H9 (cell line): ENCODE results near the gene NUP133. TPM values are rescaled to one million over a fixed set of nuclear protein-coding genes. Genes with fewer than 3 reads are reported as not detected.

ENCODE experiments used
- DNase-seq: peaks from one replicate; pipeline ENCODE4 v3.0.0-alpha.2; 2017
- H2AFZ ChIP-seq: one replicate; pipeline ENCODE4 v1.6.1; 2013; ENCODE audit warnings: mild to moderate bottlenecking, low read length, control low read depth, moderate library complexity
- H2AK5ac ChIP-seq: 2 replicates; pipeline ENCODE4 v1.6.1; 2013; ENCODE audit warnings: low read length, control low read depth, mixed read lengths; ENCODE audit not compliant: insufficient read length
- H2BK120ac ChIP-seq: one replicate; pipeline ENCODE4 v1.6.1; 2013; ENCODE audit warnings: low read depth, mild to moderate bottlenecking, low read length, control low read depth, inconsistent platforms; ENCODE audit not compliant: poor library complexity, severe bottlenecking
- H2BK12ac ChIP-seq: 2 replicates; pipeline ENCODE4 v1.6.1; 2013; ENCODE audit warnings: low read length, control low read depth, mixed read lengths, low read depth; ENCODE audit not compliant: insufficient read length
- H2BK15ac ChIP-seq: 2 replicates; pipeline ENCODE4 v1.6.1; 2013; ENCODE audit warnings: low read depth, low read length, control low read depth
- H2BK20ac ChIP-seq: one replicate; pipeline ENCODE4 v1.6.1; 2013; ENCODE audit warnings: low read depth, mild to moderate bottlenecking, low read length, control low read depth, inconsistent platforms; ENCODE audit not compliant: poor library complexity, severe bottlenecking
- H2BK5ac ChIP-seq: 2 replicates; pipeline ENCODE4 v1.6.1; 2013; ENCODE audit warnings: low read length, control low read depth, mixed read lengths; ENCODE audit not compliant: insufficient read length
- H3K14ac ChIP-seq: 2 replicates; pipeline ENCODE4 v1.6.1; 2013; ENCODE audit warnings: low read length, control low read depth; ENCODE audit not compliant: insufficient read depth
- H3K18ac ChIP-seq: 2 replicates; pipeline ENCODE4 v1.6.1; 2013; ENCODE audit warnings: low read depth, mild to moderate bottlenecking, mixed read lengths, low read length, control low read depth; ENCODE audit not compliant: insufficient read length
- H3K23ac ChIP-seq: 2 replicates; pipeline ENCODE4 v1.6.1; 2013; ENCODE audit warnings: low read length, control low read depth, mixed read lengths, low read depth; ENCODE audit not compliant: insufficient read length
- H3K23me2 ChIP-seq: 2 replicates; pipeline ENCODE4 v1.6.1; 2013; ENCODE audit warnings: low read depth, mild to moderate bottlenecking, mixed read lengths, low read length, control low read depth; ENCODE audit not compliant: insufficient read length, poor library complexity, severe bottlenecking
- H3K27ac ChIP-seq: 2 replicates; pipeline ENCODE4 v1.5.1; 2013; ENCODE audit warnings: low read length, control low read depth, mixed read lengths, low read depth; ENCODE audit not compliant: insufficient read length
- H3K27me3 ChIP-seq: 2 replicates; pipeline ENCODE4 v1.6.1; 2013; ENCODE audit warnings: low read length, control low read depth, inconsistent platforms; ENCODE audit not compliant: insufficient read depth
- H3K4ac ChIP-seq: 2 replicates; pipeline ENCODE4 v1.6.1; 2013; ENCODE audit warnings: low read depth, mild to moderate bottlenecking, control low read depth, inconsistent platforms, low read length, moderate library complexity
- H3K4me1 ChIP-seq: 2 replicates; pipeline ENCODE4 v1.6.1; 2013; ENCODE audit warnings: low read length, control low read depth, inconsistent platforms; ENCODE audit not compliant: insufficient read depth
- H3K4me2 ChIP-seq: 2 replicates; pipeline ENCODE4 v1.6.1; 2013; ENCODE audit warnings: low read length, control low read depth, mixed read lengths; ENCODE audit not compliant: insufficient read length, insufficient read depth
- H3K56ac ChIP-seq: 2 replicates; pipeline ENCODE4 v1.6.1; 2013; ENCODE audit warnings: low read depth, mild to moderate bottlenecking, mixed read lengths, low read length, control low read depth; ENCODE audit not compliant: insufficient read length
- H3K79me1 ChIP-seq: 2 replicates; pipeline ENCODE4 v1.6.1; 2013; ENCODE audit warnings: low read depth, mild to moderate bottlenecking, moderate library complexity, low read length, control low read depth, inconsistent platforms; ENCODE audit not compliant: insufficient read depth, poor library complexity, severe bottlenecking
- H3K79me2 ChIP-seq: 2 replicates; pipeline ENCODE4 v1.6.1; 2013; ENCODE audit warnings: low read length, control low read depth, inconsistent platforms; ENCODE audit not compliant: insufficient read depth
- H3K9ac ChIP-seq: 2 replicates; pipeline ENCODE4 v1.6.1; 2013; ENCODE audit warnings: low read length, control low read depth, mixed read lengths; ENCODE audit not compliant: insufficient read length; ENCODE audit errors: extremely low read depth
- H3K9me3 ChIP-seq: one replicate; pipeline ENCODE4 v1.6.1; 2013; ENCODE audit warnings: low read depth, low read length, inconsistent platforms; ENCODE audit not compliant: control insufficient read depth
- H3T11ph ChIP-seq: one replicate; pipeline ENCODE4 v1.6.1; 2013; ENCODE audit warnings: mild to moderate bottlenecking, low read length, control low read depth, inconsistent platforms
- H4K20me1 ChIP-seq: one replicate; pipeline ENCODE4 v1.6.1; 2013; ENCODE audit not compliant: control insufficient read depth, insufficient read length, insufficient read depth
- H4K5ac ChIP-seq: 2 replicates; pipeline ENCODE4 v1.6.1; 2013; ENCODE audit warnings: low read depth, mild to moderate bottlenecking, mixed read lengths, low read length, control low read depth; ENCODE audit not compliant: insufficient read length
- H4K8ac ChIP-seq: replicated peaks from 2 replicates; pipeline ENCODE4 v1.6.1; 2013; ENCODE audit warnings: low read length, control low read depth, mixed read lengths, low read depth; ENCODE audit not compliant: insufficient read length
- H4K91ac ChIP-seq: 2 replicates; pipeline ENCODE4 v1.6.1; 2013; ENCODE audit warnings: low read depth, mild to moderate bottlenecking, moderate library complexity, mixed read lengths, low read length, control low read depth; ENCODE audit not compliant: insufficient read length
- H3K27ac Mint-ChIP-seq, 3 experiments: 2 replicates in 2 of 3; 3 replicates in 1 of 3; pipeline ENCODE4 v1.8.0; 2020 to 2021; ENCODE audit warnings: mixed read lengths in 3 of 3, mild to moderate bottlenecking in 1 of 3, moderate library complexity in 1 of 3
- H3K27me3 Mint-ChIP-seq: 2 replicates; pipeline ENCODE4 v1.8.0; 2021; ENCODE audit warnings: low read depth, mild to moderate bottlenecking, moderate library complexity, mixed read lengths
- H3K36me3 Mint-ChIP-seq, 3 experiments: 2 replicates in 2 of 3; 3 replicates in 1 of 3; pipeline ENCODE4 v1.8.0; 2020 to 2021; ENCODE audit warnings: low read depth in 3 of 3, mixed read lengths in 3 of 3; ENCODE audit not compliant: insufficient read depth in 1 of 3
- H3K4me1 Mint-ChIP-seq, 2 experiments: 2 replicates each; pipeline ENCODE4 v1.8.0; 2020; ENCODE audit warnings: mixed read lengths in 2 of 2
- H3K4me3 Mint-ChIP-seq, 2 experiments: 2 replicates in 1 of 2; 3 replicates in 1 of 2; pipeline ENCODE4 v1.8.0; 2020 to 2021; ENCODE audit warnings: mild to moderate bottlenecking in 2 of 2, mixed read lengths in 2 of 2, moderate library complexity in 1 of 2
- H3K9me3 Mint-ChIP-seq, 2 experiments: 2 replicates in 1 of 2; 3 replicates in 1 of 2; pipeline ENCODE4 v1.8.0; 2020; ENCODE audit warnings: mild to moderate bottlenecking in 2 of 2, mixed read lengths in 2 of 2, moderate library complexity in 1 of 2
- WGBS: extraction: QIAGEN DNeasy Blood & Tissue Kit; methylation state at CpG from one replicate; pipeline ENCODE4 v1.1.7; 2013; ENCODE audit warnings: missing lambda C conversion rate, low lambda C conversion rate, mixed read lengths; ENCODE audit not compliant: insufficient read length; ENCODE audit errors: extremely low coverage; 5-methylcytosine and 5-hydroxymethylcytosine counted together
- total RNA-seq: library from RNA; stranded (reverse); gene quantifications from 2 replicates; pipeline ENCODE4 v1.2.1, GENCODE V29; 2021
- TF ChIP-seq, protein P1 (sequence below): fragments of 200-600 bp; sonication (generic); conservative IDR thresholded peaks from 3 replicates; pipeline ENCODE4 v1.8.0; 2021; ENCODE audit warnings: antibody characterized with exemption, mild to moderate bottlenecking

The NUP133 gene
- total RNA-seq, 1 experiment from 2014 or later: 71.3 TPM

DNA sequence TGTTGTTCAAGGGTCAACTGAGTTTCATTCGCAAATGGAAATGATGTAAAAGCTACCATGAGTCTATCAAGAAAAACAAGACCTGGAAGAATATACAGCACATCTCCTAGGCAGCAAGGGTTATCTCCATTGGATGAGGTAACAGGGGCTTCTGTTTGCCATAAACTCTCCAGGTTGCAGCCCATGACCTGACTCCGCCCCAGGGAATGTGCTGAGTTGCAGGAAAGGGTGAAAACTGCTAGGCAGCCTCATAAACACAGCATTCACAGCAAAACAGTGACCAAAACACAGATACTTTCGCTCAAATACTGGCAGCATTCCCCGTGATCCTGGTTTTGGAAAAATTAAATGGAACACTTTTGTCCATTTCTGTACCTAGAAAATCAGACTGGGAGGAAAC lies 54.1 kb downstream of the NUP133 start:
- Histone ChIP-seq H3K14ac (no peak overlapping the region; the same call in 1 of the 2 replicates), H2AFZ (no peak overlapping the region), H3T11ph (no peak overlapping the region), H3K4me2 (no peak overlapping the region), H2BK5ac (no peak overlapping the region), H2BK20ac (no peak overlapping the region), H3K9ac (no peak overlapping the region), H3K23ac (no peak overlapping the region), H3K4ac (no peak overlapping the region), H3K27me3 (no peaks in the 10 kb centered on the region), H2BK120ac (no peak overlapping the region), H3K9me3 (no peaks in the 10 kb centered on the region), H4K91ac (no peak overlapping the region), H3K4me1 (no peaks in the 10 kb centered on the region), H2BK12ac (no peak overlapping the region), H4K20me1 (no peaks in the 10 kb centered on the region), H4K8ac (no peak overlapping the region), H4K5ac (no peak overlapping the region), H3K56ac (no peak overlapping the region), H3K79me2 (no peaks in the 10 kb centered on the region), H3K18ac (no peak overlapping the region), H3K27ac (no peak overlapping the region), H3K79me1 (no peaks in the 10 kb centered on the region), H2BK15ac (no peak overlapping the region), H3K23me2 (no peaks in the 10 kb centered on the region), H2AK5ac (no peak overlapping the region)
- H3K9me3 Mint-ChIP-seq: no peaks in the 10 kb centered on the region
- no peak overlapping the region for H3K4me3 Mint-ChIP-seq
- peak overlapping the region in 1 of 3 experiments; percentile 24; a peak in 2 of 7 replicates for H3K27ac Mint-ChIP-seq
- peaks cover 11 to 44% (median 23%) of the 10 kb centered on the region in 3 experiments; a peak in 6 of 7 replicates for H3K36me3 Mint-ChIP-seq
- WGBS: no CpG with 5 or more reads among the region's 4 CpGs
- H3K4me1 Mint-ChIP-seq: no peaks in the 10 kb centered on the region
- TF ChIP-seq, protein P1, sequence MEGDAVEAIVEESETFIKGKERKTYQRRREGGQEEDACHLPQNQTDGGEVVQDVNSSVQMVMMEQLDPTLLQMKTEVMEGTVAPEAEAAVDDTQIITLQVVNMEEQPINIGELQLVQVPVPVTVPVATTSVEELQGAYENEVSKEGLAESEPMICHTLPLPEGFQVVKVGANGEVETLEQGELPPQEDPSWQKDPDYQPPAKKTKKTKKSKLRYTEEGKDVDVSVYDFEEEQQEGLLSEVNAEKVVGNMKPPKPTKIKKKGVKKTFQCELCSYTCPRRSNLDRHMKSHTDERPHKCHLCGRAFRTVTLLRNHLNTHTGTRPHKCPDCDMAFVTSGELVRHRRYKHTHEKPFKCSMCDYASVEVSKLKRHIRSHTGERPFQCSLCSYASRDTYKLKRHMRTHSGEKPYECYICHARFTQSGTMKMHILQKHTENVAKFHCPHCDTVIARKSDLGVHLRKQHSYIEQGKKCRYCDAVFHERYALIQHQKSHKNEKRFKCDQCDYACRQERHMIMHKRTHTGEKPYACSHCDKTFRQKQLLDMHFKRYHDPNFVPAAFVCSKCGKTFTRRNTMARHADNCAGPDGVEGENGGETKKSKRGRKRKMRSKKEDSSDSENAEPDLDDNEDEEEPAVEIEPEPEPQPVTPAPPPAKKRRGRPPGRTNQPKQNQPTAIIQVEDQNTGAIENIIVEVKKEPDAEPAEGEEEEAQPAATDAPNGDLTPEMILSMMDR: no peak
- H3K27me3 Mint-ChIP-seq: no peaks in the 10 kb centered on the region
- no peak for DNase-seq
